PC-3 (cell line): ENCODE measurements around the gene ZNRF1. TPM values are rescaled to one million over a fixed set of nuclear protein-coding genes. Genes with fewer than 3 reads are reported as not detected.
A peak's percentile ranks its signal among the peaks of the same experiment; 100 is the strongest.

Source experiments
- ATAC-seq: fragments of 200-7000 bp; cut with Tn5 transposase; 2 replicates; pipeline ENCODE4 v1.9.1; 2020; ENCODE audit warnings: mild to moderate bottlenecking, moderate library complexity
- BruUV-seq: library from RNA; stranded (reverse); fragments of 400-500 nt; replicated peaks from 2 replicates; lab custom pipeline; 2021; lab: Mats Ljungman, UMichigan
- CTCF ChIA-PET: fragments of 300-600 bp; sonication (Branson Sonifier 250); formaldehyde crosslinking; loops from one replicate; lab custom pipeline; 2022; ENCODE audit warnings: antibody characterized with exemption; lab: Charles Lee
- POLR2A ChIA-PET: fragments of 300-600 bp; sonication (Branson Sonifier 250); formaldehyde crosslinking; loops from one replicate; lab custom pipeline; 2022; ENCODE audit warnings: antibody characterized with exemption; ENCODE audit not compliant: unreplicated experiment; lab: Charles Lee
- DNase-seq: peaks from one replicate; pipeline ENCODE4 v3.0.0-alpha.2; 2015
- H2AFZ ChIP-seq: fragments of 300-600 bp; sonication (generic); 2 replicates; pipeline ENCODE4 v1.6.0; 2016; ENCODE audit warnings: antibody characterized with exemption, low read length
- H3F3A ChIP-seq: fragments of 300-600 bp; sonication (generic); one replicate; pipeline ENCODE4 v1.6.0; 2017; ENCODE audit warnings: antibody characterized with exemption, low read length, control low read depth, mild to moderate bottlenecking; ENCODE audit not compliant: unreplicated experiment
- H3K27ac ChIP-seq: fragments of 300-600 bp; sonication (generic); 2 replicates; pipeline ENCODE4 v1.5.1; 2016; ENCODE audit warnings: mild to moderate bottlenecking, low read length
- H3K27me3 ChIP-seq: fragments of 300-600 bp; sonication (generic); 2 replicates; pipeline ENCODE4 v1.6.1; 2016; ENCODE audit warnings: low read length, mixed read lengths
- H3K36me3 ChIP-seq: fragments of 300-600 bp; sonication (generic); 2 replicates; pipeline ENCODE4 v1.6.1; 2016; ENCODE audit warnings: low read depth, mixed run types, low read length, mixed read lengths
- H3K4me1 ChIP-seq: fragments of 300-600 bp; sonication (generic); 2 replicates; pipeline ENCODE4 v1.5.1; 2016; ENCODE audit warnings: low read length; ENCODE audit not compliant: insufficient read depth
- H3K4me2 ChIP-seq: fragments of 300-600 bp; sonication (generic); 2 replicates; pipeline ENCODE4 v1.6.0; 2016; ENCODE audit warnings: low read length
- H3K4me3 ChIP-seq: fragments of 300-600 bp; sonication (generic); 2 replicates; pipeline ENCODE4 v1.5.1; 2016; ENCODE audit warnings: mild to moderate bottlenecking, low read length, mixed read lengths
- H3K79me2 ChIP-seq: fragments of 300-600 bp; sonication (generic); 2 replicates; pipeline ENCODE4 v1.6.1; 2017; ENCODE audit warnings: low read length, mixed read lengths
- H3K9ac ChIP-seq: fragments of 300-600 bp; sonication (generic); 2 replicates; pipeline ENCODE4 v1.6.0; 2016; ENCODE audit warnings: mild to moderate bottlenecking, low read length
- H3K9me2 ChIP-seq: fragments of 300-600 bp; sonication (generic); replicated peaks from 2 replicates; pipeline ENCODE4 v1.6.1; 2016; ENCODE audit warnings: mixed run types, low read length, mixed read lengths
- H3K9me3 ChIP-seq: fragments of 300-600 bp; sonication (generic); 2 replicates; pipeline ENCODE4 v1.6.1; 2016; ENCODE audit warnings: low read length, mixed read lengths
- H4K20me1 ChIP-seq: fragments of 300-600 bp; sonication (generic); 2 replicates; pipeline ENCODE4 v1.6.1; 2016; ENCODE audit warnings: low read length, mixed read lengths
- EZH2 ChIP-seq: fragments of 300-600 bp; sonication (generic); IDR thresholded peaks from one replicate; pipeline ENCODE4 v1.6.1; 2017; ENCODE audit warnings: antibody characterized with exemption, mild to moderate bottlenecking, low read length; ENCODE audit not compliant: unreplicated experiment
- EZH2phosphoT487 ChIP-seq: fragments of 300-600 bp; sonication (generic); IDR thresholded peaks from 2 replicates; pipeline ENCODE4 v1.6.1; 2018; ENCODE audit warnings: mild to moderate bottlenecking, antibody characterized with exemption, low read length, borderline replicate concordance
- intact Hi-C: fragments of 100-400 bp; cut with micrococcal nuclease; formaldehyde crosslinking; loops from 2 replicates; pipeline ENCODE4 v1.9.0; 2023
- total RNA-seq: library from RNA; depleted of rRNA; stranded (reverse); fragments of >200 nt; gene quantifications from 2 replicates; pipeline ENCODE4 v1.2.3, GENCODE V29; 2014
- TF ChIP-seq, protein P1 (sequence below): fragments of 300-600 bp; sonication (generic); conservative IDR thresholded peaks from 2 replicates; pipeline ENCODE4 v1.5.1; 2017; ENCODE audit warnings: antibody characterized with exemption, low read depth, mild to moderate bottlenecking, low read length

Gene ZNRF1
- total RNA-seq, 1 experiment from 2014 or later = 60.4 TPM

DNA sequence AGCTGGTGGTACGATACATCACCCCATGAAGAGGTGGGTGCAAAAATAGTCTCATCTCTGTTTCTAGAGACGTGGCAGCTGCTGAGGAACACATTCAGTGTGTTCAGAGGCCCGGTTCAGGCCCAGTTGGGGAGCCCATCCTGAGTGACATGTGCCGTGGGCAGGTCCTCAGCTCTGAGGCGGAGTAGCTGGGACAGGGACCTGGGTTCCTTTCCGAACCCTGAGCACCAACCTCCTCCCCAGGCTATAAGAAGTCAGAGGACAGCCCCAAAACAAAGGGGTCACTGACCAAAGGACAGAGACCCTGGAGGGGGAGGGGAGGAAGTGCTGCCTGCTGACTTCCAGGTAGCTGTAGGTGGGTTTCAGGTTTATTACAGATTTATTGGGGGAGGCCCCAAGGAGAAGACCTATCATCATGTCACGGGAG lies 112.7 kb downstream of the ZNRF1 start:
- H4K20me1 ChIP-seq = no peaks in the 10 kb centered on the region
- peak overlapping the region; percentile 97; the same call in 1 of the 2 replicates for H3K27ac ChIP-seq
- TF ChIP-seq EZH2phosphoT487 = no peak
- TF ChIP-seq, protein P1, sequence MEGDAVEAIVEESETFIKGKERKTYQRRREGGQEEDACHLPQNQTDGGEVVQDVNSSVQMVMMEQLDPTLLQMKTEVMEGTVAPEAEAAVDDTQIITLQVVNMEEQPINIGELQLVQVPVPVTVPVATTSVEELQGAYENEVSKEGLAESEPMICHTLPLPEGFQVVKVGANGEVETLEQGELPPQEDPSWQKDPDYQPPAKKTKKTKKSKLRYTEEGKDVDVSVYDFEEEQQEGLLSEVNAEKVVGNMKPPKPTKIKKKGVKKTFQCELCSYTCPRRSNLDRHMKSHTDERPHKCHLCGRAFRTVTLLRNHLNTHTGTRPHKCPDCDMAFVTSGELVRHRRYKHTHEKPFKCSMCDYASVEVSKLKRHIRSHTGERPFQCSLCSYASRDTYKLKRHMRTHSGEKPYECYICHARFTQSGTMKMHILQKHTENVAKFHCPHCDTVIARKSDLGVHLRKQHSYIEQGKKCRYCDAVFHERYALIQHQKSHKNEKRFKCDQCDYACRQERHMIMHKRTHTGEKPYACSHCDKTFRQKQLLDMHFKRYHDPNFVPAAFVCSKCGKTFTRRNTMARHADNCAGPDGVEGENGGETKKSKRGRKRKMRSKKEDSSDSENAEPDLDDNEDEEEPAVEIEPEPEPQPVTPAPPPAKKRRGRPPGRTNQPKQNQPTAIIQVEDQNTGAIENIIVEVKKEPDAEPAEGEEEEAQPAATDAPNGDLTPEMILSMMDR = no peak
- TF ChIP-seq EZH2 = no peak
- H3K79me2 ChIP-seq = peaks cover 9% of the 10 kb centered on the region; the same call in 1 of the 2 replicates
- H3K27me3 ChIP-seq = no peaks in the 10 kb centered on the region
- no peaks in the 10 kb centered on the region for H3K36me3 ChIP-seq
- intact Hi-C loops = loop anchor here (1.0 kb wide), 2 partner anchors 113 to 174 kb away; no protein-coding TSS in a partner anchor
- ATAC-seq (no peak), DNase-seq (no peak)
- peaks cover 3% of the 10 kb centered on the region for H3F3A ChIP-seq
- H2AFZ ChIP-seq = no peak overlapping the region
- H3K4me2 ChIP-seq = peak overlapping the region; percentile 78; the same call in 1 of the 2 replicates
- peak overlapping the region; percentile 81; the same call in 1 of the 2 replicates for H3K9ac ChIP-seq
- CTCF ChIA-PET = interaction anchor here (0.6 to 4.0 kb wide), 6 partner anchors 47 to 249 kb away, joined by 3 to 44 read pairs (median 5); partner anchors contain the start of genes WDR59 and ZNRF1
- no peak overlapping the region for H3K4me3 ChIP-seq
- BruUV-seq = no TSS peak
- no peaks in the 10 kb centered on the region for H3K9me3 ChIP-seq
- POLR2A ChIA-PET = interaction anchor here (0.7 kb wide), 1 partner anchor 180 kb away, joined by 3 read pairs; no protein-coding TSS in a partner anchor
- H3K9me2 ChIP-seq = no peaks in the 10 kb centered on the region
- peaks cover 47% of the 10 kb centered on the region for H3K4me1 ChIP-seq

DNA sequence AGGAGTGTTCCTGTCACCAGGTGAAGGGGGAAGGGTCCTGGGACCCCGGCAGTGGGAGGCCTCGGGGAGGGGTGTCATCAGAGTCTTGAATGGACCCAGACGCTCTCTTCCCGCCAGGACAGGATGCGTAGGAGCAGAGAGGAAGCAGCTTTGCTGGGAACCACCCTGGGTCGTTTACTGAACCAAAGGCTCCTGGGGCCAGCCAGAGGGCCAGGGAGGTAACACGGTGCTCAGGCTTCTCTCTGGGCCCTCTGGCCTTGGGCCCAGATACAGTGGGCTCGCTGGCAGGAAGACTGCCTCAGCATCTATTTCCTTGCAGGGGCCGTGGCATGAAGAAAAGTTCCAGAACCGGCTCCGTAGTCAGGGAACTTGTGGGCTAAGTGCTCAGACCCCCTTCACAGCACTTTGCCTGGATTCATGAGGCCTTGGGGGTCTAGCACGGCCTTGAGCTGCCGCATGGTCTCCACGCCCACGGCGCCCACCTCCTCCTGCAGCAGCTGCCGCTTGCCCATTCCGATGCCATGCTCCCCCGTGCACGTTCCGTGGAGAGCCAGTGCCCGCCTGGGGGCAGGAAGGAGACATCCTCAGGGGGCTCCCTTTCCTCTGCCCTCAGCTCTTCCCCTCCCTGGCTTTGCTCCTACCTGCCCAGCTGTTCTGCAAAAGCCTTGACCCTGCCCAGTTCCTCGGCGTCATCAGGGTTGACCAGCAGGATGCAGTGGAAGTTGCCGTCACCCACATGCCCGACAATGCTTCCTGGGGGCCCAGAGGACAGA lies 113.3 kb downstream of the ZNRF1 start:
- POLR2A ChIA-PET = interaction anchor here (0.7 kb wide), 1 partner anchor 180 kb away, joined by 3 read pairs; no protein-coding TSS in a partner anchor
- no TSS peak for BruUV-seq
- CTCF ChIA-PET = interaction anchor here (0.6 to 4.0 kb wide), 2 partner anchors 87 to 114 kb away, joined by 3 to 44 read pairs; partner anchors contain the start of gene ZNRF1
- Histone ChIP-seq H3K4me3 (no peak overlapping the region), H3K79me2 (peaks cover 9% of the 10 kb centered on the region; the same call in 1 of the 2 replicates), H3K27ac (no peak overlapping the region), H3K4me1 (peaks cover 44% of the 10 kb centered on the region), H3K4me2 (no peak overlapping the region), H3F3A (peaks cover 3% of the 10 kb centered on the region), H2AFZ (no peak overlapping the region), H3K27me3 (no peaks in the 10 kb centered on the region), H4K20me1 (no peaks in the 10 kb centered on the region), H3K9ac (no peak overlapping the region), H3K9me2 (no peaks in the 10 kb centered on the region), H3K36me3 (no peaks in the 10 kb centered on the region), H3K9me3 (no peaks in the 10 kb centered on the region)
- ATAC-seq = no peak
- DNase-seq = no peak
- TF ChIP-seq EZH2phosphoT487 (no peak), EZH2 (no peak)
- TF ChIP-seq, protein P1 = no peak
- intact Hi-C loops = loop anchor here (1.0 kb wide), 2 partner anchors 114 to 175 kb away; no protein-coding TSS in a partner anchor
